Liver (tissue), 9 donors: ENCODE results near the gene ST8SIA1. TPM values are rescaled to one million over a fixed set of nuclear protein-coding genes. Genes with fewer than 3 reads are reported as not detected.

Source experiments
- DNase-seq: peaks from one replicate; pipeline ENCODE4 v3.0.0-alpha.2; 2017; ENCODE audit warnings: low spot score
- H3K27ac ChIP-seq, 2 donors: one replicate each; pipeline ENCODE4 v1.7.0; 2013; ENCODE audit warnings: inconsistent platforms in 2 of 2, low read length in 2 of 2, control low read depth in 1 of 2, low read depth in 1 of 2, mild to moderate bottlenecking in 1 of 2
- H3K27me3 ChIP-seq, 4 donors: one replicate each; pipeline versions ENCODE4 v1.6.1 to v1.7.0; 2013; ENCODE audit warnings: low read length in 3 of 4, inconsistent platforms in 1 of 4, mild to moderate bottlenecking in 1 of 4, moderate library complexity in 1 of 4; ENCODE audit not compliant: control insufficient read depth in 4 of 4, insufficient read depth in 4 of 4
- H3K36me3 ChIP-seq, 4 donors: one replicate each; pipeline versions ENCODE4 v1.6.1 to v1.7.0; 2013; ENCODE audit warnings: low read length in 3 of 4, mild to moderate bottlenecking in 3 of 4, low read depth in 1 of 4, moderate library complexity in 1 of 4; ENCODE audit not compliant: control insufficient read depth in 4 of 4, insufficient read depth in 3 of 4
- H3K4me1 ChIP-seq, 4 donors: one replicate each; pipeline versions ENCODE4 v1.6.1 to v1.7.0; 2013; ENCODE audit warnings: low read length in 3 of 4, mild to moderate bottlenecking in 3 of 4, moderate library complexity in 1 of 4; ENCODE audit not compliant: control insufficient read depth in 4 of 4, insufficient read depth in 4 of 4
- H3K4me3 ChIP-seq, 3 donors: one replicate each; pipeline versions ENCODE4 v1.6.1 to v1.7.0; 2013; ENCODE audit warnings: low read length in 3 of 3, control low read depth in 1 of 3, low read depth in 1 of 3, mild to moderate bottlenecking in 1 of 3
- H3K9ac ChIP-seq, 2 donors: one replicate each; pipeline ENCODE4 v1.7.0; 2013; ENCODE audit warnings: low read length in 2 of 2, mild to moderate bottlenecking in 2 of 2, moderate library complexity in 2 of 2, control low read depth in 1 of 2, low read depth in 1 of 2
- H3K9me3 ChIP-seq, 4 donors: one replicate each; pipeline versions ENCODE4 v1.6.1 to v1.7.0; 2013; ENCODE audit warnings: low read length in 3 of 4; ENCODE audit not compliant: control insufficient read depth in 4 of 4
- EGR1 ChIP-seq, 2 donors: IDR thresholded peaks; 2 replicates each; pipeline ENCODE4 v1.6.1; 2016 to 2018; ENCODE audit warnings: antibody characterized with exemption in 2 of 2, low read depth in 2 of 2
- FOXA1 ChIP-seq: IDR thresholded peaks from 2 replicates; pipeline ENCODE4 v1.6.1; 2016; ENCODE audit warnings: antibody characterized with exemption
- FOXA2 ChIP-seq: IDR thresholded peaks from 2 replicates; pipeline ENCODE4 v1.6.1; 2016; ENCODE audit warnings: antibody characterized with exemption
- GABPA ChIP-seq, 2 donors: IDR thresholded peaks in 1 of 2; conservative IDR thresholded peaks in 1 of 2; 2 replicates each; pipeline ENCODE4 v1.6.1; 2016; ENCODE audit warnings: antibody characterized with exemption in 2 of 2, mild to moderate bottlenecking in 1 of 2, moderate library complexity in 1 of 2
- HNF4A ChIP-seq, 2 donors: conservative IDR thresholded peaks; 2 replicates each; pipeline ENCODE4 v1.6.1; 2016; ENCODE audit warnings: antibody characterized with exemption in 2 of 2, mild to moderate bottlenecking in 2 of 2
- HNF4G ChIP-seq: IDR thresholded peaks from 2 replicates; pipeline ENCODE4 v1.6.1; 2016; ENCODE audit warnings: antibody characterized with exemption
- JUND ChIP-seq, 2 donors: IDR thresholded peaks; 2 replicates each; pipeline ENCODE4 v1.6.1; 2016; ENCODE audit warnings: antibody characterized with exemption in 2 of 2
- NR2F2 ChIP-seq: IDR thresholded peaks from 2 replicates; pipeline ENCODE4 v1.6.1; 2016; ENCODE audit warnings: antibody characterized with exemption
- RAD21 ChIP-seq, 2 donors: IDR thresholded peaks; 2 replicates each; pipeline ENCODE4 v1.6.1; 2016; ENCODE audit warnings: antibody characterized with exemption in 2 of 2, mild to moderate bottlenecking in 2 of 2
- RXRA ChIP-seq, 2 donors: IDR thresholded peaks; 2 replicates each; pipeline ENCODE4 v1.6.1; 2017 to 2018; ENCODE audit warnings: antibody characterized with exemption in 2 of 2, mild to moderate bottlenecking in 1 of 2
- SP1 ChIP-seq: IDR thresholded peaks from 2 replicates; pipeline ENCODE4 v1.6.1; 2018; ENCODE audit warnings: antibody characterized with exemption, mild to moderate bottlenecking
- TAF1 ChIP-seq: conservative IDR thresholded peaks from 2 replicates; pipeline ENCODE4 v1.6.1; 2016; ENCODE audit warnings: antibody characterized with exemption, mild to moderate bottlenecking
- YY1 ChIP-seq: IDR thresholded peaks from 2 replicates; pipeline ENCODE4 v1.6.1; 2016; ENCODE audit warnings: antibody characterized with exemption, mild to moderate bottlenecking
- WGBS: extraction: QIAGEN DNeasy Blood & Tissue Kit; methylation state at CpG from one replicate; pipeline ENCODE4 v1.1.7; 2013; 5-methylcytosine and 5-hydroxymethylcytosine counted together
- polyA plus RNA-seq, 2 donors: library from polyadenylated mRNA; stranded (reverse) in 1 of 2; unstranded in 1 of 2; fragments of 200-250 nt in 1 of 2; fragments of >200 nt in 1 of 2; fragmentation: Nextera tagmentation in 1 of 2; extraction: Ambion mirVana in 1 of 2; gene quantifications; one replicate each; pipeline versions ENCODE4 v1.2.1 to v1.2.3, GENCODE V29; 2013 to 2015
- total RNA-seq, 2 donors: library from RNA; depleted of rRNA; stranded (reverse); fragments of >200 nt; gene quantifications; one replicate each; pipeline ENCODE4 v1.2.3, GENCODE V29; 2014
- TF ChIP-seq, protein P1 (sequence below): IDR thresholded peaks from 2 replicates; pipeline ENCODE4 v1.6.1; 2016; ENCODE audit warnings: antibody characterized with exemption
- TF ChIP-seq, protein P2 (sequence below): IDR thresholded peaks from 2 replicates; pipeline ENCODE4 v1.6.1; 2016; ENCODE audit warnings: antibody characterized with exemption
- TF ChIP-seq, protein P3 (sequence below): fragments of 150-350 bp; IDR thresholded peaks from 2 replicates; pipeline ENCODE4 v1.5.1; 2017; ENCODE audit warnings: improper control_type of control experiment, low read depth, low read length; ENCODE audit not compliant: missing input control
- TF ChIP-seq, protein P4 (sequence below): IDR thresholded peaks from 2 replicates; pipeline ENCODE4 v1.6.1; 2016; ENCODE audit warnings: antibody characterized with exemption
- TF ChIP-seq, protein P5 (sequence below): IDR thresholded peaks from 2 replicates; pipeline ENCODE4 v1.6.1; 2016; ENCODE audit warnings: antibody characterized with exemption, mild to moderate bottlenecking
- donor health status: healthy.
- donor health status: healthy.
- donor health status: healthy.
- donor health status: healthy.
- donor health status: healthy.

ST8SIA1 gene
- total and polyA plus RNA-seq, 4 donors: 0.02 to 1.0 (median 0.17) TPM; not detected in 1

DNA sequence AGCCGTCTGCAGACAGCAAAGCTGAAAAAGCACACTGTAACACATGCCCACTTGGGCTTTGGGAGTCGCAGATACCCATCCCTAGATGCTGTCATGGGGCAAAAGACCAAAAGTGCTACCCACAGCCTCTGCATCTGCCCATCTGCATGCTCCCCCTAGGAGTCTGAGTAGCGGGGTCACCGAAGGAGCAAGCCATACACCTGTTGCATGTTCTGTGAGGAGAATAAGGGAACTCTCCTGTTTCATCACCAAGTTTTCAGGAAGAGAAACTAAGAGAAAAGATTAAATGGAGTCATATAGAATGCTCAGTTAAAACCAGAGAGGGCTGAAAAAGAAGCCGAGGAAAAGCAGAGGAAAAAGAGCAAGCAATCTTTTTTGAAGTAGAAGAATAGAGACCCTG lies 13.7 kb upstream of the ST8SIA1 start:
- WGBS: 79% methylated on average over 5 of the region's 5 CpGs

More for the DNA sequence above, 13.7 kb upstream of the ST8SIA1 start:
- Histone ChIP-seq H3K36me3 (no peaks in the 10 kb centered on the region), H3K4me3 (no peak overlapping the region), H3K27me3 (peaks cover 0 to 5% (median 0%) of the 10 kb centered on the region in 4 donors), H3K27ac (no peak overlapping the region), H3K9me3 (peaks cover 0 to 1% (median 0%) of the 10 kb centered on the region in 4 donors), H3K4me1 (no peaks in the 10 kb centered on the region), H3K9ac (no peak overlapping the region)
- TF ChIP-seq SP1 (no peak), NR2F2 (no peak), RAD21 (IDR thresholded peaks at IDR 0.05) (no peak), JUND (IDR thresholded peaks at IDR 0.05) (no peak), RXRA (IDR thresholded peaks at IDR 0.05) (no peak), GABPA (IDR thresholded peaks at IDR 0.05 in 1 of 2, conservative IDR thresholded peaks at IDR 0.05 in 1 of 2) (no peak), TAF1 (no peak), HNF4G (no peak), FOXA1 (no peak), FOXA2 (no peak), EGR1 (IDR thresholded peaks at IDR 0.05; ENCODE audit: low read depth in 2 of 2) (no peak), HNF4A (conservative IDR thresholded peaks at IDR 0.05) (no peak), YY1 (no peak)
- TF ChIP-seq, protein P1, sequence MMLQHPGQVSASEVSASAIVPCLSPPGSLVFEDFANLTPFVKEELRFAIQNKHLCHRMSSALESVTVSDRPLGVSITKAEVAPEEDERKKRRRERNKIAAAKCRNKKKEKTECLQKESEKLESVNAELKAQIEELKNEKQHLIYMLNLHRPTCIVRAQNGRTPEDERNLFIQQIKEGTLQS: no peak
- TF ChIP-seq, protein P2, sequence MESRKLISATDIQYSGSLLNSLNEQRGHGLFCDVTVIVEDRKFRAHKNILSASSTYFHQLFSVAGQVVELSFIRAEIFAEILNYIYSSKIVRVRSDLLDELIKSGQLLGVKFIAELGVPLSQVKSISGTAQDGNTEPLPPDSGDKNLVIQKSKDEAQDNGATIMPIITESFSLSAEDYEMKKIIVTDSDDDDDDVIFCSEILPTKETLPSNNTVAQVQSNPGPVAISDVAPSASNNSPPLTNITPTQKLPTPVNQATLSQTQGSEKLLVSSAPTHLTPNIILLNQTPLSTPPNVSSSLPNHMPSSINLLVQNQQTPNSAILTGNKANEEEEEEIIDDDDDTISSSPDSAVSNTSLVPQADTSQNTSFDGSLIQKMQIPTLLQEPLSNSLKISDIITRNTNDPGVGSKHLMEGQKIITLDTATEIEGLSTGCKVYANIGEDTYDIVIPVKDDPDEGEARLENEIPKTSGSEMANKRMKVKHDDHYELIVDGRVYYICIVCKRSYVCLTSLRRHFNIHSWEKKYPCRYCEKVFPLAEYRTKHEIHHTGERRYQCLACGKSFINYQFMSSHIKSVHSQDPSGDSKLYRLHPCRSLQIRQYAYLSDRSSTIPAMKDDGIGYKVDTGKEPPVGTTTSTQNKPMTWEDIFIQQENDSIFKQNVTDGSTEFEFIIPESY: no peak
- TF ChIP-seq, protein P3, sequence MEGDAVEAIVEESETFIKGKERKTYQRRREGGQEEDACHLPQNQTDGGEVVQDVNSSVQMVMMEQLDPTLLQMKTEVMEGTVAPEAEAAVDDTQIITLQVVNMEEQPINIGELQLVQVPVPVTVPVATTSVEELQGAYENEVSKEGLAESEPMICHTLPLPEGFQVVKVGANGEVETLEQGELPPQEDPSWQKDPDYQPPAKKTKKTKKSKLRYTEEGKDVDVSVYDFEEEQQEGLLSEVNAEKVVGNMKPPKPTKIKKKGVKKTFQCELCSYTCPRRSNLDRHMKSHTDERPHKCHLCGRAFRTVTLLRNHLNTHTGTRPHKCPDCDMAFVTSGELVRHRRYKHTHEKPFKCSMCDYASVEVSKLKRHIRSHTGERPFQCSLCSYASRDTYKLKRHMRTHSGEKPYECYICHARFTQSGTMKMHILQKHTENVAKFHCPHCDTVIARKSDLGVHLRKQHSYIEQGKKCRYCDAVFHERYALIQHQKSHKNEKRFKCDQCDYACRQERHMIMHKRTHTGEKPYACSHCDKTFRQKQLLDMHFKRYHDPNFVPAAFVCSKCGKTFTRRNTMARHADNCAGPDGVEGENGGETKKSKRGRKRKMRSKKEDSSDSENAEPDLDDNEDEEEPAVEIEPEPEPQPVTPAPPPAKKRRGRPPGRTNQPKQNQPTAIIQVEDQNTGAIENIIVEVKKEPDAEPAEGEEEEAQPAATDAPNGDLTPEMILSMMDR: no peak
- TF ChIP-seq, protein P4, sequence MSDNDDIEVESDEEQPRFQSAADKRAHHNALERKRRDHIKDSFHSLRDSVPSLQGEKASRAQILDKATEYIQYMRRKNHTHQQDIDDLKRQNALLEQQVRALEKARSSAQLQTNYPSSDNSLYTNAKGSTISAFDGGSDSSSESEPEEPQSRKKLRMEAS: no peak
- TF ChIP-seq, protein P5, sequence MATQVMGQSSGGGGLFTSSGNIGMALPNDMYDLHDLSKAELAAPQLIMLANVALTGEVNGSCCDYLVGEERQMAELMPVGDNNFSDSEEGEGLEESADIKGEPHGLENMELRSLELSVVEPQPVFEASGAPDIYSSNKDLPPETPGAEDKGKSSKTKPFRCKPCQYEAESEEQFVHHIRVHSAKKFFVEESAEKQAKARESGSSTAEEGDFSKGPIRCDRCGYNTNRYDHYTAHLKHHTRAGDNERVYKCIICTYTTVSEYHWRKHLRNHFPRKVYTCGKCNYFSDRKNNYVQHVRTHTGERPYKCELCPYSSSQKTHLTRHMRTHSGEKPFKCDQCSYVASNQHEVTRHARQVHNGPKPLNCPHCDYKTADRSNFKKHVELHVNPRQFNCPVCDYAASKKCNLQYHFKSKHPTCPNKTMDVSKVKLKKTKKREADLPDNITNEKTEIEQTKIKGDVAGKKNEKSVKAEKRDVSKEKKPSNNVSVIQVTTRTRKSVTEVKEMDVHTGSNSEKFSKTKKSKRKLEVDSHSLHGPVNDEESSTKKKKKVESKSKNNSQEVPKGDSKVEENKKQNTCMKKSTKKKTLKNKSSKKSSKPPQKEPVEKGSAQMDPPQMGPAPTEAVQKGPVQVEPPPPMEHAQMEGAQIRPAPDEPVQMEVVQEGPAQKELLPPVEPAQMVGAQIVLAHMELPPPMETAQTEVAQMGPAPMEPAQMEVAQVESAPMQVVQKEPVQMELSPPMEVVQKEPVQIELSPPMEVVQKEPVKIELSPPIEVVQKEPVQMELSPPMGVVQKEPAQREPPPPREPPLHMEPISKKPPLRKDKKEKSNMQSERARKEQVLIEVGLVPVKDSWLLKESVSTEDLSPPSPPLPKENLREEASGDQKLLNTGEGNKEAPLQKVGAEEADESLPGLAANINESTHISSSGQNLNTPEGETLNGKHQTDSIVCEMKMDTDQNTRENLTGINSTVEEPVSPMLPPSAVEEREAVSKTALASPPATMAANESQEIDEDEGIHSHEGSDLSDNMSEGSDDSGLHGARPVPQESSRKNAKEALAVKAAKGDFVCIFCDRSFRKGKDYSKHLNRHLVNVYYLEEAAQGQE: no peak
- no peak for DNase-seq
